RWPE2 (cell line): Measurements from ENCODE around the gene MLF2.

Source experiments
- ATAC-seq: fragments of 200-7000 bp; cut with Tn5 transposase; 3 replicates; pipeline ENCODE4 v1.9.1; 2021; ENCODE audit warnings: low read depth
- DNase-seq: peaks from one replicate; pipeline ENCODE4 v3.0.0-alpha.2; 2020; ENCODE audit warnings: low spot score
- H3K27ac ChIP-seq: fragments of 450-650 bp; 2 replicates; pipeline ENCODE4 v1.5.1; 2017; ENCODE audit warnings: mild to moderate bottlenecking; ENCODE audit not compliant: poor library complexity, severe bottlenecking
- H3K27me3 ChIP-seq: fragments of 250-450 bp; sonication (Bioruptor Pico); 2 replicates; pipeline ENCODE4 v1.5.1; 2021; ENCODE audit warnings: mild to moderate bottlenecking, moderate library complexity; ENCODE audit not compliant: insufficient read depth, poor library complexity, severe bottlenecking
- H3K36me3 ChIP-seq: fragments of 250-450 bp; sonication (Bioruptor Pico); 2 replicates; pipeline ENCODE4 v1.5.1; 2020; ENCODE audit warnings: low read depth, mild to moderate bottlenecking, moderate library complexity
- H3K4me1 ChIP-seq: fragments of 250-450 bp; sonication (Bioruptor Pico); 2 replicates; pipeline ENCODE4 v1.5.1; 2021; ENCODE audit warnings: mild to moderate bottlenecking, moderate library complexity; ENCODE audit not compliant: insufficient read depth, poor library complexity, severe bottlenecking
- H3K4me3 ChIP-seq: fragments of 250-450 bp; sonication (Bioruptor Pico); 2 replicates; pipeline ENCODE4 v1.5.1; 2021; ENCODE audit warnings: mild to moderate bottlenecking, moderate library complexity; ENCODE audit not compliant: severe bottlenecking
- H3K9me3 ChIP-seq: fragments of 250-450 bp; sonication (Bioruptor Pico); 2 replicates; pipeline ENCODE4 v1.5.1; 2021; ENCODE audit warnings: mild to moderate bottlenecking, moderate library complexity; ENCODE audit not compliant: severe bottlenecking
- TF ChIP-seq, protein P1 (sequence below): fragments of 450-650 bp; IDR thresholded peaks from one replicate; pipeline ENCODE4 v1.5.1; 2017; ENCODE audit warnings: mild to moderate bottlenecking, moderate library complexity; ENCODE audit not compliant: poor library complexity, severe bottlenecking

Gene MLF2

DNA sequence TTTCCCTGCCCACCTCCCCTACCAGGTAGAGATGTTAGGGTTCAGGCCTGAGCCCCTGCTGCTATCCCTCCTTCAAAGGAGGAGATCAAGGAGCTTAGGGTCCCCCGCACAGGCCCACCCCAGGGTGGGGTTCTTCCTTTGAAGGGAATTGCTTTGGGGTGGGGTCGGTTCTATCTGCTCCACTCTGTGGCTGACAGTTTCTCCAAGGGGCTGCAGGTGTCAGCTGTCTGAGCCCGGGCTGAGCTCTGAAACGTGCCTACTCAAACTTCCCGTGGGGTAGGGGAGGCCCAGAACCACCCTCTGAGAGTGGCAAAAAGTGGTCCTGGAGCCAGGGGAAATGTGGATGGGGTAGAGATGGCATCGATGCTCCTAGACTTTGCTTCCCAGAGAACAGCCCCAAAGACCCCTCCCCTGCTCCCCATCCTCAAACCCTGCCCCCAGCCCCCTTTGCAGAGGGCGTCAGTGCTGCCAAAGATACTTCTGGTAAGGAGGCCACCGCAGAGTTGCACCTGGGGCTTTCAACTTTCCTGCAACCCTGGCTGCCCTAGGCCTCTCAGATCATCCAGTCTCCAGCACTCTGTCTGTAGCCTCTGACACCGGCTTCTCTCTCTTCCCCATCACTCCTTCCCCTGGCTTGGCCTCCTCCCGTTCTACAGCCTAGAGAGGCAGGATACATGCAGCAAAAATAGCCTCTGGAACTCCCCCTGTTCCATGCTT is 30.1 kb upstream of the MLF2 start:
- Histone ChIP-seq H3K27me3 (no peaks in the 10 kb centered on the region), H3K4me1 (peaks cover 3% of the 10 kb centered on the region), H3K4me3 (no peak overlapping the region), H3K27ac (no peak overlapping the region), H3K36me3 (no peaks in the 10 kb centered on the region), H3K9me3 (no peaks in the 10 kb centered on the region)
- TF ChIP-seq, protein P1, sequence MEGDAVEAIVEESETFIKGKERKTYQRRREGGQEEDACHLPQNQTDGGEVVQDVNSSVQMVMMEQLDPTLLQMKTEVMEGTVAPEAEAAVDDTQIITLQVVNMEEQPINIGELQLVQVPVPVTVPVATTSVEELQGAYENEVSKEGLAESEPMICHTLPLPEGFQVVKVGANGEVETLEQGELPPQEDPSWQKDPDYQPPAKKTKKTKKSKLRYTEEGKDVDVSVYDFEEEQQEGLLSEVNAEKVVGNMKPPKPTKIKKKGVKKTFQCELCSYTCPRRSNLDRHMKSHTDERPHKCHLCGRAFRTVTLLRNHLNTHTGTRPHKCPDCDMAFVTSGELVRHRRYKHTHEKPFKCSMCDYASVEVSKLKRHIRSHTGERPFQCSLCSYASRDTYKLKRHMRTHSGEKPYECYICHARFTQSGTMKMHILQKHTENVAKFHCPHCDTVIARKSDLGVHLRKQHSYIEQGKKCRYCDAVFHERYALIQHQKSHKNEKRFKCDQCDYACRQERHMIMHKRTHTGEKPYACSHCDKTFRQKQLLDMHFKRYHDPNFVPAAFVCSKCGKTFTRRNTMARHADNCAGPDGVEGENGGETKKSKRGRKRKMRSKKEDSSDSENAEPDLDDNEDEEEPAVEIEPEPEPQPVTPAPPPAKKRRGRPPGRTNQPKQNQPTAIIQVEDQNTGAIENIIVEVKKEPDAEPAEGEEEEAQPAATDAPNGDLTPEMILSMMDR = no peak
- ATAC-seq (no peak), DNase-seq (no peak)

DNA sequence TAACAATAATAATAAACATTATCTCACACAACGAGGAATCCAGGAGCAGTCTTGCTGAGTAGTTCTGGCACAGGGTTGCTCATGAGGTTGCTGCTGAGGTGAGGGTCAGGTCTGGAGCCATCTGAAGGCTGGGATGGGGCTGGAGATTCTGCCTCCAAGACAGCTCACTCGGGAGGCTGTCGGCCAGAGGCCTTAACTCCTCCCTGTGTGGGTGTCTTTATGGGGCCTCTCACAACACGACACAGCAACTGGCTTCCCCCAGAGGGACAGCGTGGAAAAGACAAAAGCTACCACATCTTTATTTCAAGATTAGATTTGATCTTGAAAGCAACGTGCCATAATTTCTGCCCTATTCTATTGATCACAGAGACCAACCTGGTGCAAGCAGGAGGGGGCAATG is 29.2 kb upstream of the MLF2 start:
- DNase-seq (no peak), ATAC-seq (no peak)
- peaks cover 3% of the 10 kb centered on the region for H3K4me1 ChIP-seq
- H3K36me3 ChIP-seq = no peaks in the 10 kb centered on the region
- H3K4me3 ChIP-seq = no peak overlapping the region
- no peaks in the 10 kb centered on the region for H3K9me3 ChIP-seq
- TF ChIP-seq, protein P1 = no peak
- no peak overlapping the region for H3K27ac ChIP-seq
- H3K27me3 ChIP-seq = no peaks in the 10 kb centered on the region

DNA sequence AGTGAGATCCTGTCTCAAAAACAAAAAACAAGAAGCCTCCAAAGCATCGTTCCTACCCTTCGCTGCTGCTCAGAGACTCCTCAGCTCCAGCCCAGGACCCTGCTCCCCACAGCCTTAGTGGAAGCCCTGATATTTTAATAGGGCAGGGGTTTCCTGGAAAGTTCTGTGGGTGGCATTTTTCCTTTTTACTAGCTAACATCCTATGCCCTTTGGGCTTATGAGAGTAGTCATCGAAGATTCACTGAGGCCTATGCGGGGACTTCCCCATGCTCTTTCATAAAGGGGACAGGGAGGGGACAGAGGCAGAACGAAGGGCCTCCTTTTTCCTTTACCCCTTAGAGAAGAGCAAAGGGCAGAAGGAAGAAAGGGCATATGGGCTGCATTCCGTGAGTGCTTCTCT is 27.6 kb upstream of the MLF2 start:
- Histone ChIP-seq H3K4me1 (peaks cover 3% of the 10 kb centered on the region), H3K9me3 (no peaks in the 10 kb centered on the region), H3K4me3 (no peak overlapping the region), H3K27me3 (no peaks in the 10 kb centered on the region), H3K27ac (no peak overlapping the region), H3K36me3 (no peaks in the 10 kb centered on the region)
- DNase-seq (no peak), ATAC-seq (no peak)
- TF ChIP-seq, protein P1 = no peak

DNA sequence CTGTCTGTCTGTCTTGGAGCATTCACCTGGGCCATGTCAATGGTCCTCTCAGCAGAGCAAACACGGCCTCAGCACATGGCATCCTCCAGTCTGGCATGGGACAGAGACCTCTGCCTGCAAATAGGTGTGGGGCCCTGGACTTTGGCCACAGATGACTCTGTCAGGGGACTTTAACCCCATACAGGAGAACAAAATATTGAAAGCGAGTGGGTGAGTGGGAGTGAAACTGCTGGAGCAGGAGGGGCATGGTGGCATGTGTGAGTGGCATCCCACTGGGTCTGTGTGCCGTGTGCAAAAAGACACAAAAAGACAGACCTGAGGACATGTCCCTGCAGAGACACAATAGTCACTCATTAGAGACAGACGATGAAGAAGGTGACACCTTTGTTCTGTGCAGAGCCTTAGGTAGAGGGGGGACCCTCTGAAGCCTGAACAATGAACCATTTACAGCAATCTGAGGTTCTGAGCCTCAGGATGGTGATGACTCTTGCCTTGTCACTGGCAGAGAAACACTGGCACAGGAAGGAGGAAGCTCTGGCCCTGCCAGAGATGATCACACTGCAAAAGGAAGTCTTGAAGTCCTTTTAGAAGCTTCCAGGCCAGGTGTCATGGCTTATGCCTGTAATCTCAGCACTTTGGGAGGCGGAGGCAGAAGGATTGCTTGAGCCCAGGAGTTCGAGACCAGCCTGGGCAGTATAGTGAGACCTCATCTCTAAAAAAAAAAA is 26.9 kb upstream of the MLF2 start:
- peaks cover 3% of the 10 kb centered on the region for H3K4me1 ChIP-seq

More for the DNA sequence above, 26.9 kb upstream of the MLF2 start:
- no peaks in the 10 kb centered on the region for H3K36me3 ChIP-seq
- H3K9me3 ChIP-seq = no peaks in the 10 kb centered on the region
- no peak overlapping the region for H3K4me3 ChIP-seq
- ATAC-seq (no peak), DNase-seq (no peak)
- no peak overlapping the region for H3K27ac ChIP-seq
- H3K27me3 ChIP-seq = no peaks in the 10 kb centered on the region
- TF ChIP-seq, protein P1 = no peak
